Hippocampal formation (tissue), 2 donors: ENCODE measurements around the gene RERGL.
"Not testable (repeated sequence)": the region's sequence is repeated elsewhere in the genome, so short reads cannot be mapped to it uniquely, and the experiment has no call there.

Experiments used
- DNase-seq, 2 donors: peaks; one replicate each; lab custom pipeline; 2025; lab: John Stamatoyannopoulos, UW

The RERGL gene, protein sequence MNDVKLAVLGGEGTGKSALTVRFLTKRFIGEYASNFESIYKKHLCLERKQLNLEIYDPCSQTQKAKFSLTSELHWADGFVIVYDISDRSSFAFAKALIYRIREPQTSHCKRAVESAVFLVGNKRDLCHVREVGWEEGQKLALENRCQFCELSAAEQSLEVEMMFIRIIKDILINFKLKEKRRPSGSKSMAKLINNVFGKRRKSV

DNA sequence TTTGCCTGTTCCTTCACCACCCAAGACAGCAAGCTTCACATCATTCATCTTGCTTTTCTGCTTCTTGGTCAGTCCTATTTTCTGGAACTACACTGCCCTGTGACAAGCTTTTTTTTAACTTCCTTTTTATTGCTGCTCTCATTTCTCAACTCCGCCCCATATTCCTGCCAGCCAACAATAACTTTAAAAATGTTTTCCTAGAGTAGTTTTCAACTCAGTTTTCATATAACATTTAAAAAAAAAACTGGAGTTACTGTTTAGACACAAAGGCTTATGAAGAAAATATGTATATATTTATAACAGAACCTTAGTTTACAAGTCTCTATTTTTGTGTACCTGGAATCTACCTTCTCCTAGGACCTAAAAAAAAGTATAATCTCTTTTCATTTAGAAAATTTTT is at the start of gene RERGL:
Gene RERGL, minus strand, starts transcription at position 101 of the 400 bp plus-strand sequence. Its CDS starts 53 bp downstream, at position 48.
- no peak for DNase-seq

DNA sequence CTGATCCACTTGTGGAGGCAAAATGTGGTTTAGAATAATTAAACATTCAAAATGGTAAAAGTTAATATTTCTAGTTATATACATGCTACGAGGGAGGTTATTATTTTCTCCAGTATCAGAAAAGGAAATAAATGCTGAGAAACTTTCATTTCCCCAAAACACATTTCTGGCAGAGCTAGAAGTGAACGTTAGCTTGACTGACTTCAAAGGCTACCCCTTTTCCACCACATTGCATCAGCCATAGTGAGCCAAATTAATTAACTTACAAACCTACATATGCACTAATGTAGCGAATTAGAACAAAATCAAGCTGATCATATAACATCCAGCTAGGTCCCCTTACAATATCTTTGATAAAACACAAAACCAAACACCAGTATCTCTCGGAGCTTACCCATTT is 49.3 kb upstream of the RERGL start:
- no peak for DNase-seq

DNA sequence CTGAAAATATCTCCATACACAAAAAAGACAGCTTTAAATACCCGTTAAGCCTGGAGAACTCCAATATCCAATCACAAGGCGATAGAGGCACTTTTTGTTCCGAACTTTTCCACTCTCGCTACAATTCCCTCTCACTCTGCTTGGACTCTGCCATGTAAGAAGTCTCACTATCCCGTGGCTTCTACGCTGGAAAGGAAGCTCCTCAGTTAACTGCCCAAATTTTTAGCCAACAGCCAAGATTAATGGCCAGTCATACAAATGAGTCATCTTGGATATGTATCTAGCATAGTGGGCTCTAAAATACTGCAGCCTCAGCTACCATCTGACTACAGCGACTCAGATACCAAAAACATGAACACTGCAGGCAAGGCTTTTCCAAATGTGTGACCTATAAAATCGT is 45.5 kb upstream of the RERGL start:
- DNase-seq = no peak

DNA sequence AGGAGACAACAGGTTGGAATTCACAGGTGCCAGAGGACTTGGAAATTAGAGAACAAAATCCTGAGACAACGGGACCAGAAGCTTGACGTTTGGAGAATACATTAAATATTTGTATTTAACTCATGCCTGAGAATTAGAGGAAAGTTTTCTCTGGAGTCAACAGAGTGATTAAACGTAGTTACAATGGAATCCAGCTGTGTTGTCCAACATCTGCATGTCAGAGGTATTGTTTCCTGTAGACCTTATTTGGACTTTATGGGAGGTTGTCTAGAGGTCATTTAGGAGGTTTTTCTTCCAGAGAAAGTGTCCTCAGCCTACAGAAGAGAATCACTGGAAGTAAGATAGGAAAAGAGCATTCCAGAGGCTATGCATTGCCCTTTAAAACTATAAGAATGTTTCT is 45.1 kb upstream of the RERGL start:
- no peak for DNase-seq

DNA sequence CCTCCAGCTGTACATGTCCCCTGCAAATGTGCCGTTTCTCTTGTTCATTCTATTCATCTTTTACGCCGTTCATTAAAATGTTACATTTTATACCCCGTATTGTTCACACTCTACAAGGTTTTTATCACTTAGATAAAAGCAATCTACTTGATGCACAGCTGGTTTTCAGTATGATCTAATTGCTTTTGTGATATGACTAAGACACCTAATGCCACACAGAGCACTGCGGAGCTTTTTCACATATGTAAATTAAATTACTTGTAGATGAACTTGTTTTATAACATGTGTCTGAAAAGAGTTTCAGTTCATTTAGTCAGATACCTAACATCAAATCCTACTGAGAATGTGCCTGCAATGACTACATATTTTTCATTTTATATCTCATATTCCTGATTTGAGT is 40.9 kb upstream of the RERGL start:
- DNase-seq = no peak

DNA sequence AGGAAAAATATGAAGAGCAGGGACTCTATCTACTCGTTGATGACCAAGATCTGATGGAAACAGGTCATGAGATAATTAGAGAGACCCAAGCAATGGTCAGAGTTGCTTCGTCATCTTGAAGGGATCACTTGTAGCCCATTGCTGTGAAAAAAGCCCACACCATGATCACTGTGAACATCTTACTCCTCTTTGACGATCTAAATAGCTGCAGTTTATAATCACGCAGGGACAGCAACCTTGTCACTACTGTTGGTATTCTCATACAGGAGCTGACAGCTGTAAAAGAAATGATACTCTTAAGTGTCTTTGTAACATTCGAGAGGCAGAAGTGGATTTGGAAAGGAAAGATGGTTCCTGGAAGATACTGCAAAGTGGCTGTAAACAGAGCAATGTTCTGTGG is 33.7 kb upstream of the RERGL start:
- DNase-seq = no peak

DNA sequence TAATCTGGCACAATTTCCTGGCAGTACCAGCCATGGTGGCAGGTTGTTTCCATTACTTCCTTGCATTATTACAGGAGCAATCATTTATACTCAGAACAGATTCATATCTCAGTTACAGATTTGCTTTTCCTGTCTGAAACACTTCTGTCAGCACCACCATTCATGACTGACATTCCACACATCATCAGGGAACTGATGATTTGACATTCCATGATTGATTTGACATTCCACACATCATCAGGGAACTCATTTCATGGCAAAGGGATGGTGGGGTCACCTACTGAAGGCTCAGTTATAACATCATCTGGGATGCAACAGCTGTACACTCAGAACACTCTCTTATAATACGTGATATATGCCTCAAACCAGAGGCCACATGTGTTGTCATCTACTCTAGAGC is 30.9 kb upstream of the RERGL start:
- DNase-seq = no peak

DNA sequence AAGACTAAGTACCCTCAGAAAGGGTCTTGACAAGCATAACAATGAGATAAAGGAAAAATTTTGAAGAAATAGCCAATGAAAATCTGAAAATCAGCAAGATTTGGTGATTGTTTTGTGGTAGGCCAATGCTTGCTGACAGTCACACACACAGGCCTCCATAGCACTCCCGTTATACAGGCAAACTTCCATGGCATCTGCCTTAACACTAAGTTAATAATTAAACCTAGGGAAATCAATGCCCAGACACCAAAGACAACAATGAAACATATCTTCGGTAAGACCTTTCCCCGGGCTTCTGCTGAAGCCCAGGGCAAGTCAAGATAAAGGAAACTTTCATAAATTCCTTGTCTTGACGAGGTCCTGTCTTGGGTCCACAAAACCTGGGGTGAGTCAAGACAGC is 18.6 kb upstream of the RERGL start:
- DNase-seq = no peak

DNA sequence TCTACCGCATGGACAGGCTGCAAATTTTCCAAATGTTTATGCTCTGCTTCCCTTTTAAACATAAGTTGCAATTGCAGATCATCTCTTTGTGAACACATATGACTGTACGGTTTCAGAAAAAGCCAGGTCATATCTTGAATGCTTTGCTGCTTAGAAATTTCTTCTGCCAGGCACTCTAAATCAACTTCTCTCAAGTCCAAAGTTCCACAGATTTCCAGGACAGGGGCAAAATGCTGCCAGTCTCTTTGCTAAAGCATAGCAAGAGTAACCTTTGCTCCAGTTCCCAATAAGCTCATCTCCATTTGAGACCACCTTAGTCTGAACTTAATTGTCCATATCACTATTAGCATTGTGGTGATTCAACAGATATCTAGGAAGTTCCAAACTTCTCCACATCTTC is 13.6 kb upstream of the RERGL start:
- no peak for DNase-seq

DNA sequence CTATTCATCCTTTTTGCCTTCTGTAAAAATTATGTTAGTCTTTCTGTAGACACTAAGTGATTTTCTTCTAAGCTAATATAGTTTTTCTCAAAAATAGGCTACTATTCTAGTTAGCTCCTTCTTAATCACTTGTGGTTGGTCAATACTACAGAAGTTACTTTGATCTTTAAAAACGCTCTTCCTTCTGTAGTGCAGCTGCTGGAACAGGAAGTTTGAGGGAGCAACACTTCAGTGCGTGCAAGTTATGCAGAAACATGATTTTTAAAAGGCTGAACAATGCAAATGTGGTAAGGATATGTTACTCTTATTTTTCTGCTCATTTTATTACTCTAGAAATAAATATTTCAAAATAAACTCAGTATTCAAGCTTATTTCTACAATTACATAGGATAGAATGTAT is 11.1 kb upstream of the RERGL start:
- no peak for DNase-seq

DNA sequence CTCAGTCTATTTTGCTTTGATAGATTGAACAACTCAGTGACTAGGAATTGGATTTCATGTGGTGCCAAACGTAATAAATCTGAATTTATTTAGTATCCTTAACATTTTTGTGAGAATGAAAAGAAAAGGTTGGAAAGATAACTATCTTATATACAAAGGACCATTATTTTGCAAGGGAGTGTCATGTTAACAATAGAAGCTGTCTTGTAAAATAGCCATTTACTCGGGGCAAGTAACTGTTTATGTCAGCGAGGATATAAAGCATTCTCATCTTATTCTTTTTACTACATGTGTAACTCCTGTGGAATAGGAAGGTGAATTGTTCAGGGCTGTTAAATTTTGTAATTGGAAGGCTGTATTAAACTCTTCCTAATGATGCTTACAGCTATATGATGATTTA is 5.9 kb downstream of the RERGL start:
- no peak for DNase-seq

DNA sequence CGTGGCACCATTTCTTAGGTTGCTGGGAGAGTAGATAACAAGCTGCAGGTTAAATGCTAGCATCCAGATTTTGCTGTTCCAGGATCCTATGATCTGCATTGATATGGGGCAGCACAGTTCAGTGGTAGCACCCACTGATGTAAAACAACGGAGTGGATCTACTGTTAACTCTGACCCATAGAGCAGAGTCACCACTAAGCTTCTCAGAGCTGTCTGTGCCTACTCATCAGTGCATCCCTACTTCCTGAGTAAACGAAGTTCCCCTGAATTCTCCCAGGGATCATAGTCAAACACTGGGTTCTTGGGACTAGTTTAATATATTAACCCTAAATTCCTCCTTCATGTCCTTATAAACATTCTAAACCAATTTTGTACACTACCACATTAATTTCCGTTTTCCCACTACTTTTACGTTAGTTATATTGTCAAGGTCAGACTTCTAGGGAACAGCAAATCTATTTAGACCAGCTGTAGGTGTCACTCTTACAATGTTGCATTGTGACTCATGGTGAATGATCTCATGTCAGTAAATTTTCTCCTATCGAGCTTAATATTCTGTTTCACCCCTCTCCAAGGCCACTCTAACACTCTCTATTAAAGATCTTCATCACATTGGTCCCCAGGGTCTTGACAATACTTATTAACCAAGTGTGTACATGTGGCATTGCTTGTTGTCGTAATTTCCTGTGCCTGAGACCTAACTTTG is 10.3 kb downstream of the RERGL start:
- no peak for DNase-seq

DNA sequence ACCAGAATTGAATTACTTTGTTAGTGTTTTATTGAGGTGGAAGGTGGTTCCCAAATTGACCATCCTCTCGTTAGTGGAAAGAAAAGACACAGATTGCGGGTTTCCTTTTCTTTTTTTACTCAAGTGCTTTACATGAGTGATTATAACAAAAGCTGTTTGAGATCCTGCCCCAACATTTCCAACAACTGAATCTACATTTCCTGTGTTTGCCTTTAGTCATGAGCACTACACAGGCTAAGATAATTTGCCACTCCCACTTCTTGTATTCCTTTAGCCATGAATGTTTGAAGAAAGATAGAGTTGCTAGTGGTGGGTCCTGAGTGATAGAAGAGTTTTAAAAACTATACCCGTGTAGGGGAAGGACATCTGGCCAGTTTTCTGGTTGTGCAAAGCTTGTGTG is 16.0 kb downstream of the RERGL start:
- DNase-seq = no peak

DNA sequence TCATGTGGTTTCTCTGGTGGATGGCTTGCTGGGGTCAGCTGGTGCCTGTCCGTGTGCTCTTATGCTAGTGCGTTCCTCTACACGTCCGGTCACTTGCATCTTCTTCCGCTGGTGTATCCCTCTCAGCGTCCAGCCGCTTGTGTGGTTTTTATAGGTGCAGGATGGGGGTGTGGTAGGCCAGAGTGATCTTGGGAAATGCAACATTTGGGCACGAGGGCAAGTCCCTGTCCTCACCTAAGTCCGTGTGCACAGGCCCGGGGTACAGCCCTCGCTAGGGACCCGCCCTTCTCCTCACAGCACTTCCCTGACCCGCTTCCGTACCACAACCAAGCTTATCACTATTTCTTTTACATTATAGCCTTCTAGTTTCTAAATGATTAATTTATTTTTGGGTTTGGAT is 17.3 kb downstream of the RERGL start:
- no peak for DNase-seq

DNA sequence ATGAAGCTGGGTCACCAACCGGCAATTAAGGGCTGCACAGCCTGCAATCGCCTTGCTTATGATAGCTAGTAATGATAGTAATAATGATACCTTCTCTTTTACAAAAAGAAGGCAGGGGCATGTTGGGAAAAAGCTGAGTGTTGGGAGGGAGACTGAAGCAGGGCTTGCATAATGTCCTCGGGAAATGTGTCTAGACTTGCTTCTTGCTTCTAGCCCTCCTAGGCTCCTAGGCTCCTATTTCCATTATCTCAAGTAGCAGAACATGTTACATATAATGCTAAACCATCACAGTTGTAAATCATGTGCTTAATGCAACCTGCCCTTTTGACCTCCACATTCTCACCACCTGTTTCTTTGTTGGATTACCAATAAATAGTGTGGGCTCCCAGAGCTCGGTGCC is 18.7 kb downstream of the RERGL start:
- no peak for DNase-seq

DNA sequence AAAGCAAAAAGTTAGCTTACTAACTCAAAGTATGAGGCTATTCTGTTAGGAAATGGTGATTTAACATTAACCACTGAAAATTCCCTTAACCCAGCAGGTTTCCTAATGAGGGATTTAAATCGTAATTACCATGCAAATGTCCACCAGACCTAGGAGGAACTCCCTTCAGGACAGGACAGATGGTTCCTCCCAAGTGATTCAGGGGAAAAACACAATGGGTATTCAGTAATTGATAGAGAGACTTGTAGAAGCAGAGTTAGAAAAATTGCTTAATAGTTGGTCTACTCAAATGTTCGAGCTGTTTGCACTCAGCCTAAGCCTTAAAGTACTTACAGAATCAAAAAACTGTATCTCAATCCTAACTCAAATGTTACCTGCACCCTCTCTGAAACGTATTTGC is 21.6 kb downstream of the RERGL start:
- no peak for DNase-seq

DNA sequence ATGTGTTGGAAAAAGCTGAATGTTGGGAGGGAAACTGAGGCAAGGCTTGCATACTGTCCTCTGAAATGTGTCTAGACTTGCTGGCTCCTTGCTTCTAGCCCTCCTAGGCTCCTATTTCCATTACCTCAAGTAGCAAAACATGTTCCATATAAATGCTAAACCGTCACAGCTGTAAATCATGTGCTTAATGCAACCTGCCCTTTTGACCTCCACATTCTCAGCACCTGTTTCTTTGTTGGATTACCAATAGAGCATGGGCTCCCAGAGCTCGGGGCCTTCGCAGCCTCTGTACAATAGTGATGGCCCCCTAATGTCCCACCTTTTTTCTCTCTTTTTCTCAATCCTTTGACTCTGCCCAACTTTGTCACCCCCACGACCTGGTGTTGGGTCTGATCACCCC is 23.3 kb downstream of the RERGL start:
- no peak for DNase-seq

DNA sequence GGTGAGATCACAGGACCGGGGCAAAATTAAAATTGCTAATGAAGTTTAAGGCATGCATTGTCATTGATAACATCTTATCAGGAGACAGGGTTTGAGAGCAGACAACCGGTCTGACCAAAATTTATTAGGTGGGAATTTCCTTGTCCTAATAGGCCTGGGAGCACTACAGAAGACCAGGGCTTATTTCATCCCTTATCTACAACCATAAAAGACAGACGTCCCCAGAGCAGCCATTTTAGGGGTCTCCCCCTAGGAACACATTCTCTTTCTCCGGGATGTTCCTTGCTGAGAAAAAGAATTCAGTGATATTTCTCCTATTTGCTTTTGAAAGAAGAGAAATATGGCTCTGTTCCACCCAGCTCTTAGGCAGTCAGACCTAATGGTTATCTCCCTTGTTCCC is 27.1 kb downstream of the RERGL start:
- DNase-seq = not testable (repeated sequence)

DNA sequence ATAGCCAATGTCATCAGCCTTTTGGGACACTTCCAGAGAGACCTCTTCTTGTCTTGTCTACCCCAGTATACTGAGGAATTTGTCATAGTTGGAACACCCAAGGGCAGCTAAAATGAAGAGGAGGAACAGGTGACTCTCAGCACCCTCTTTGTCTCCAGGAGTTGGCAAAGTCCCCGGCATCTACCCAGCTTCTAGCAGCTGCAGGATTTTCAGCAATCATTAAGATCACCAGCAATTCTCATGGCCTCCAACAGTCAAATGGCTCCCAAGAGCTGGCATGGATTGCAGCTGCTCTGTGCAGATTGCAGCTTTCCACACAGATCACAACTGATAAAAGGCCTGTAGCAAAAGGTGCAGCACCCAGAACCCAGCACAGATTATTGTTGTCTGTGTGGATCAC is 32.9 kb downstream of the RERGL start:
- DNase-seq = no peak

DNA sequence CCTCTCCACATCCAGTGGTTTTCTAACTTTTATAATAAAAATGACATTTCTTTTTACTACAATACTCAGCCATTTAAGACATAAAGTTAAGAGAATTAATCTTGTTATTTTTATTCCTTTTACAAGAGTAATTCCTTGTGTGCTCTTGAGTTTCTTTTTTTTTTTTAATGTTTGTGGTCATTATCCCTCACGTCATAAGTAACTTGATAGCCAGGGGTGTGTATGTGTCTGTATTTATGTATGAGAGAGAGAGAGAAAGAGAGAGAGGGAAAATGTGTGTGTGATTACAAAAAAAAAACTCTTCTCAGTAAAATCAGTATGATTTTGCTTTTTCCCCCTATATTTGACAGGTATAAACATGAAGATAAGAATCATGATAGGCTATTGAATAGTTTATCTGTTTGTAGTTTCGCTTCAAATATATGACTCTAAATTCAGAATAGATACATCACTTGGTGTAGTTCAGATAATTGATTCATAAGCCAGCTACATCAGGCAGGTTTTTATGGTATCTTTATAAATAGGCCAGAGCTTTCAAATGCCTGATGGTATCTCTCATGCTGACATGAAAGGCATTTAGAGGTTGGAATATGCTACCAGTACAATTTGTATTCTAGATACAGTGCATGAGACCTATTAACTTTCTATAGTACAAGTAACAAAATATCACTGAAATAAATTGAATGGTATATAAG is 34.9 kb downstream of the RERGL start:
- no peak for DNase-seq

DNA sequence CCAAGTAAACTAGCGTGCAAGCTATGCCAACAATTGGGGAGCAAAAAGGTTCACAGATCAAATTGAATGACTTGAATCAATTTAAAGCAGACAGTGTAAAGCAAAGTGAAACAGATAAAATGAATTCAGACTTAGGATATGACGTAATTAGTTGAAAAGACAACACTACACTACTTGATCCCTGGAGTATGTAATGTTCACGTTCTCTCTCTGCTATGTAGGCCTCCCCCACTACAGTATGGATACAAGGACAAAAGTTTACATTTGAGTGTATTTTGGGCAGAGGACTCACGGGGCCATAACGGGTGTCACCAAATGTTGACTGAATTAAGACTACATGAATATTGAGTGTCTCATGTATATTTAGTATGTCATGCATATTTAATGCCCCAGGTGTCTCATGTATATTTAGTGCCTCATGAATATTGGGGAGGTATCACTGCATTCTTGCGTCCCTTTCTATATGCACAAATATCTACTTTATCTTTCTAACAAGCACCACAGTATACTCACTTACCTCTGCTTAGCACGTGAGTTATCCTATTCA is 44.5 kb downstream of the RERGL start:
- no peak for DNase-seq

DNA sequence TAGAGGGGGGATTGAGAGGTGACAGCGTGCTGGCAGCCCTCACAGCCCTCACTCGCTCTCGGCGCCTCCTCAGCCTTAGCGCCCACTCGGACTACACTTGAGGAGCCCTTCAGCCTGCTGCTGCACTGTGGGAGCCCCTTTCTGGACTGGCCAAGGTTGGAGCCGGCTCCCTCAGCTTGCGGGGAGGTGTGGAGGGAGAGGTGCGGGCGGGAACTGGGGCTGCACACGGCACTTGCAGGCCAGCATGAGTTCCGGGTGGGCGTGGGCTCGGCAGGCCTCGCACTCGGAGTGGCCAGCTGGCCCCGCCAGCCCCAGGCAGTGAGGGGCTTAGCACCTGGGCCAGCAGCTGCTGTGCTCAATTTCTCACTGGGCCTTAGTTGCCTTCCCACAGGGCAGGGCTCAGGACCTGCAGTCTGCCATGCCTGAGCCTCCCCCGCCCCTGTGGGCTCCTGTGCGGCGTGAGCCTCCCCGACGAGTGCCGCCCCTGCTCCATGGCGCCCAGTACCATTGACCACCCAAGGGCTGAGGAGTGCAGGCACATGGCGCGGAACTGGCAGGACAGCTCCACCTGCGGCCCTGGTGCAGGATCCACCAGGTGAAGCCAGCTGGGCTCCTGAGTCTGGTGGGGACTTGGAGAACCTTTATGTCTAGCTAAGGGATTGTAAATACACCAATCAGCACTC is 49.8 kb downstream of the RERGL start:
- not testable (repeated sequence) for DNase-seq
